ENCODE measurements around the gene SOX13. TPM values are rescaled to one million over a fixed set of nuclear protein-coding genes. Genes with fewer than 3 reads are reported as not detected.

SOX13 gene
- total and polyA plus RNA-seq, 8 donors: 12.0 to 27.2 (median 17.2) TPM

GRCh38 chr1:204106825-204107224 is 33.9 kb downstream of the SOX13 start:
- TF ChIP-seq, protein P1, sequence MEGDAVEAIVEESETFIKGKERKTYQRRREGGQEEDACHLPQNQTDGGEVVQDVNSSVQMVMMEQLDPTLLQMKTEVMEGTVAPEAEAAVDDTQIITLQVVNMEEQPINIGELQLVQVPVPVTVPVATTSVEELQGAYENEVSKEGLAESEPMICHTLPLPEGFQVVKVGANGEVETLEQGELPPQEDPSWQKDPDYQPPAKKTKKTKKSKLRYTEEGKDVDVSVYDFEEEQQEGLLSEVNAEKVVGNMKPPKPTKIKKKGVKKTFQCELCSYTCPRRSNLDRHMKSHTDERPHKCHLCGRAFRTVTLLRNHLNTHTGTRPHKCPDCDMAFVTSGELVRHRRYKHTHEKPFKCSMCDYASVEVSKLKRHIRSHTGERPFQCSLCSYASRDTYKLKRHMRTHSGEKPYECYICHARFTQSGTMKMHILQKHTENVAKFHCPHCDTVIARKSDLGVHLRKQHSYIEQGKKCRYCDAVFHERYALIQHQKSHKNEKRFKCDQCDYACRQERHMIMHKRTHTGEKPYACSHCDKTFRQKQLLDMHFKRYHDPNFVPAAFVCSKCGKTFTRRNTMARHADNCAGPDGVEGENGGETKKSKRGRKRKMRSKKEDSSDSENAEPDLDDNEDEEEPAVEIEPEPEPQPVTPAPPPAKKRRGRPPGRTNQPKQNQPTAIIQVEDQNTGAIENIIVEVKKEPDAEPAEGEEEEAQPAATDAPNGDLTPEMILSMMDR (IDR thresholded peaks at IDR 0.05): no peak
- no peak for ATAC-seq
- no peak overlapping the region for H3K4me3 ChIP-seq
- H3K27me3 ChIP-seq: no peaks in the 10 kb centered on the region
- no peak overlapping the region for H3K27ac ChIP-seq
- 96 to 100% methylated on average over 1 of the region's 1 CpG for WGBS, 2 donors
- peaks cover 6 to 25% (median 18%) of the 10 kb centered on the region in 3 donors for H3K4me1 ChIP-seq
- no peak for DNase-seq
- intact Hi-C loops (cut with DNase I): no loop called here
- no peaks in the 10 kb centered on the region for H3K36me3 ChIP-seq
- H3K9me3 ChIP-seq: no peaks in the 10 kb centered on the region
- FAIRE-seq: no peak

DNA sequence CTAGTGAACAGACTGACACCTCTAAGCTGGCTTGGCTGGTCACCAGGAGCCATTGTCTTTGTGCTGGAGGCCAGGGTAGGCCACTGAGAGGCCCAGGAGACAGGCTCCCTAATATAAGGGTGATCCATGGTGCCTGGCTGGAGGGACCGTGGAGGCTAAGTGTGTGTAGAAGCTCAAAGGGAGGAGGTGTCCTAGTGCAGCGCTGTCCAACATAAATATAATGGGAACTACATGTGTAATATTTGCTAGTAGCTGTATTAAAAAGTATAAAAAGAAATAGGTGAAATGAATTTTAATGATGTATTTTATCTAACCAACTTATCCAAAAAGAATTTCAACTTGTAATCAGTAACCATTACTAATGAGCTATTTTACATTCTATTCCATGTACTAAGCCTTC is 35.0 kb downstream of the SOX13 start:
- intact Hi-C loops (cut with DNase I): no loop called here
- ATAC-seq: no peak
- 88 to 89% methylated on average over 2 of the region's 2 CpGs for WGBS, 2 donors

DNA sequence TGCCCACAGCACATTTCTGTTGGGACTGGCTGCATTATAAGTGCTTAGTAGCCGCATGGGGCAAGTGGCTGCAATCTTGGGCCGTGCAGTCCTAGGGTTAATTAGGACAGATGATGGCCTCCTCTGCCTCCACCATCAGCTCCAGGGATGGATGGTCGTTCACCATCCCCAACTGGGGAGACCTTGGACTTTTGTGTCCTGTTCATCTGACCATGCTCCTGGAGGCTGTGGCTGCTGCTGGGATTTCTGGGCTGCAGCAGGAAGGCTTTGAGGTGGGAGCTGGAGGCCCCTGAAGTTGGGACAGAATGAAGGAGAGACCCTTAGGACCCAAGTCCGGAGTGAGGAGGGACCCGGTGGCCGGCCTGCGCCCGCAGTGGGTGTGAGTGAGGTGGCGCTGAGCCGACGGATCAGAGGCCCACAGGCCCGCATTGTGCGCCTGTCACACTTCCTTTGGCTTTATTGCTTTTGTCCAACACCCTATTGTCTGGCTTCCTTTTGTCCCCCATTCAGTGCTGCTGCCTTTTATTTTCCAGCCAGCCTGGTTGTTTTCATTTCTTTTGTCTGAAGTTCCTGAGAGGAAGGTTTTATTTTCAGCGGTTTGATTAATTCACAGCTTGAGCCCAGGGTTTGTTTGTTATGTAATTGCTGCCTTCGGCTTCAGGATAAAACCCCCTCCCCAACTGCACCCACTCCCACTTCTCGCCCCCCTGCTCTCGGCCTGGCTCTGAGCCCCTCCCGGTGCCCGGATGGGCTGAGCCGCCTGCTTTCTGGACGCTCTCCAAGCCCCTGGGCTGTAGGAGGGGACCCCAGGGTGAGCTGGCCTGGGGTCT is 35.6 kb downstream of the SOX13 start:
- no peak for FAIRE-seq

More for the DNA sequence above, 35.0 kb downstream of the SOX13 start:
- DNase-seq (no peak), FAIRE-seq (no peak)
- TF ChIP-seq, protein P1 (IDR thresholded peaks at IDR 0.05): no peak
- Histone ChIP-seq H3K27me3 (no peaks in the 10 kb centered on the region), H3K4me1 (peaks cover 6 to 16% (median 14%) of the 10 kb centered on the region in 3 donors), H3K36me3 (no peaks in the 10 kb centered on the region), H3K27ac (no peak overlapping the region), H3K4me3 (no peak overlapping the region), H3K9me3 (no peaks in the 10 kb centered on the region)

DNA sequence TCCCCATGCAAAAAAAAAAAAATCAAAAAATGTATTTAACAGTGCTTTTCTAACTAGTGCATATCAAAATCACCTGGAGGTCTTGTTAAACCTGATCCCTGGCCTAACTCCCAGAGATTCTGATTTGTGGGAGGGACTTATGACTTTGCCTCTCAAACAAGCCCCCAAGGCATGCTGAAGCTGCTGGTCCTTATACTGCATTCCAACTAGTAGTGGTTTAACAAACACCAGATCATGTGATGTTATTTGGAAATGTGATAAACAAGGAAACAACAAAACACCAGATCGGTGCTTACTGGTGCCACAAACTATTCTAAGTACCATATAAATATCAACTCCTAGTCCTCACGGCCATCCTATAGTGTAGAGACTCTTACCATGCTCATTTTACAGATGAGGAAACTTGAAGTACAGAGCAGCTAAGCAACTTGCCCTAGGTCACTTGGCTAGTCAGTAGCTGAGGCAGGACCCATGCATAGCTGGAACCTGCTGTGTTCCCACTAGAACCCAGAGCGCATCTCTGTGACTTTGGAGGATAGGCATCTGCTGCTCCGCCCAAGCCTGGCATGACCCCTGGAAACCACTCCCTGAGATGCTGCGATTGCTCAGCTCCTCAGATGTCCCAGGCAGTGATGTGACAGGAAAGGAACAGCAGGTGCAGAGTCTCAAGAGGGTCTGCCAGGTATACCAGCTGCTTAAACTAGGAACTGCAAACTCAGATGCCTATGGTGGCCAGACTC is 38.1 kb downstream of the SOX13 start:
- ATAC-seq (no peak), DNase-seq (no peak), FAIRE-seq (no peak)
- H3K27me3 ChIP-seq: no peaks in the 10 kb centered on the region
- TF ChIP-seq, protein P1 (IDR thresholded peaks at IDR 0.05): no peak
- 78 to 80% methylated on average over 5 of the region's 5 CpGs for WGBS, 2 donors
- H3K36me3 ChIP-seq: no peaks in the 10 kb centered on the region
- H3K4me3 ChIP-seq: no peak overlapping the region
- intact Hi-C loops (cut with DNase I): no loop called here
- no peak overlapping the region for H3K27ac ChIP-seq
- no peaks in the 10 kb centered on the region for H3K4me1 ChIP-seq
- no peaks in the 10 kb centered on the region for H3K9me3 ChIP-seq

More for the DNA sequence above, 35.6 kb downstream of the SOX13 start:
- Histone ChIP-seq H3K27ac (no peak overlapping the region), H3K4me1 (peaks cover 5 to 11% (median 11%) of the 10 kb centered on the region in 3 donors), H3K9me3 (no peaks in the 10 kb centered on the region), H3K27me3 (no peaks in the 10 kb centered on the region), H3K4me3 (no peak overlapping the region), H3K36me3 (no peaks in the 10 kb centered on the region)
- ATAC-seq (no peak), DNase-seq (no peak)
- WGBS, 2 donors: 70 to 71% methylated on average over 21 of the region's 21 CpGs
- TF ChIP-seq, protein P1 (IDR thresholded peaks at IDR 0.05): no peak
- intact Hi-C loops (cut with DNase I): no loop called here

Data from pancreas (tissue), 10 donors.